ENCODE measurements around the gene OGFR.

Gene OGFR

DNA sequence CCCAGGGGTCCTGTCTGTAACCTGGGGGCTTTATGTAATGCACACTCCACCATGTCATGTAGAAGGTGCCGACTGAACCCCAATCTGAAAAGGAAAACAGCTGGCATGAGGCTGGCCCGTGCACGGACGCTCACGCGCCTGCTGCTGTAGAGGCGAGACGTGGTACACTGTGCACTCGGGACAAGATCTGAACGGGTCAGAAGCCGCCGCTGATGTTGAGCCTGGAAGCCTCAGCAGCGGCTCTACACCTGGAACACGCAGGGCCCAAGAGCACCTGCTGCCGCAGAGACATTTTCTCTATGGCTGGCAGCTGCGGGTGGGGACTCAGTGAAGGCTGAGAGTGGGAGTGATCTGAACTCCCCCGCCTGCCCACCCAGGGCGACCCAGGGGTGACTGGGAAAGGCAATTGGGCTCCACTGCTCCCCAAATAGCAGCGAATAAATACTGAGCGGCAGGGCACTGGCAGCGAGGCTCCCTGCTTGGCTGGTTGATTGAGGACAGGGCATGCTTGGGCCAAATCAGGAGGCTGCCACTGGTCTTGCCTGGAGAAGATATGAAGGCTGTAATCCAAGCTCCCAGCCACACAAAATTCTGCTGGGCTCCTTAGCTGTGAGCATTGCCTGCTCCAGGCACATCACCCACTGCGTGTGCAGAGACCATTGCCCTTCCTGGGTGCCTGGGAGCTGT is 2.5 kb upstream of the OGFR start:
- DNase-seq: no peak

DNA sequence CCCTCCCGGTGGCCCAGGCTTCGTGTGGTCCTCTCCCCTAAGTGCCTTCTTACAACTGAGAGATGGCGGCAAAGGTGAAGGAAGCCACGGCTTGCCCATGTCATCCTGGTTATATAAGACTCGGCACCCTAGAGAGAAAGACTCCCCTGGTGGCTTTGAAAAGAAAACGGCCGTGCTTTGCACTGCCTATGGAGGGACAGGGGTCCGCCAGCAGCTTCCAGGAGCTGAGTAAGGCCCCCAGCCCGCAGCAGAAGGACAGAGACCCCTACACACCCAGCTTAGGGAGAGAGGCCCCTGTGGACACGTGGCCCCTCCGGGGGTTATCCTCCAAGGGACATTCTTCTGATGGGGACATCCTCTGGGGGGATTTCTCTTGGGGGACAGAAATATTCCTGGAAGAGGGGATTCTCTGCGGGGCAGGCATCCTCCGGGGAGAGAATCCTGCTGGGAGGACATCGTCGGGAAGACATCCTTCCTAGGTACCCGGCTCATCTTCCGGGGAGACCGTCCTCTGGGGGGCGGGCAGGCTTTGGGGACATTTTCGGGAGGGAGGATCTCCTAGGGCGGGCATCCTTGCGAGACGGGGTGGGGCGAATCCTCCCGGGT is 511 bp upstream of the OGFR start:
- DNase-seq: no peak

DNA sequence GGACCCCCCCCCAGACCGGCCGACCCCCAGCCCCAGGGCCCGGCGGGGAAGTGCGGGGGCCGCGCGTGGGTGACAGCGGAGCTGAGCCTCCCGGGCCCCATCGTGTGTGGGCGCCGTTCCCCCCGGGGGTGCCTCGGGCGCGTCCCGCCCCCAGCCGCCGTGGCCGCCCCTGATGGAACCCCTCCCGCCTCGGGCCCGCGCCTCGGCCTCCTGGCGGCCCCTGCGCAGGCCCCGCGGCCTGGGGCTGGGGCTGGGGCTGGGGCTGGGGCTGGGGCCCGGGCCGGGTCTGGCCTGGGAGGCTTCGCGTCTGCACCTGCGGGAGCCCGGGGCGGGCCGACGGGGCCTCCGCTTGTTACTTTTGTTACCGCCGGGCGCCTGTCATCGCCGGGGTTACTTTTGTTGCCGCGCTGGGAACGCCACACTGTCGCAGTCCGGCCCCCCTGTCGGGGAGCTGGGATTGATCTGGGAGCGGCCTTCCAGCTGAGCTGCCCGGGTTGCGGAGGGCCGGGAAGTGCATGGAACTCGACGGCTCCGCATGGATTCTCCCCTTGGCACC is 598 bp downstream of the OGFR start:
- DNase-seq: no peak

DNA sequence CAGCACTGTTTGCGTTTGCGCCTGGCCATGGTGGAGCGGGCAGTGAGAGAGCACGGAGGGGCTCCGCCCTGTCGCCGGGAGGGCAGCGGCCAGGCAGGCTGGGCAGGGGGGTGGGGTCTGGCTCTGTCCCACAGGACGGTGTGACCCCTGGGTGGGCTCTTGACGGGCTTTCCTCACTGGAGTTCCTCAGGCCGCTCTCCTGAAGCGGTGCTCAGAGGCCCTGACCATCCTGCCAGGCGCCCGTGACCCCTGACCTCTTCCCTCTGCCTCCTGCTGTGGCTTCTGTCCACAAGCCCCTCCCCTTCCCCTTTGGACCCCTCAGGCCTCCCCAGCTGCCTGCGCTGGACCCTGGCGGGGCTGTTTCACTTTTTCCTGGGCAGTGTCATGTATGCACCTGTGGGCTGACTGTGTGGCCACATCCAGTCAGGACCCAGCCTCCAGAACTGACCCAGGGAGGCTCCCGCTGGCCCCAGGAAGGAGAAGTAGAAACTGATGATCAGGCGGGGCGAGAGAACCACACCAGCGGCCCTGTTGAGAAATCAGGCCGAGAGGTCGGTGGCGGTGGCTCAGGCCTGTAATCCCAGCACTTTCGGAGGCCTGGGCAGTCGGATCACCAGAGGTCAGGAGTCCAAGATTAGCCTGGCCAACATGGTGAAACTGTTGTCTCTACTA is 1.2 kb downstream of the OGFR start:
- DNase-seq: no peak

DNA sequence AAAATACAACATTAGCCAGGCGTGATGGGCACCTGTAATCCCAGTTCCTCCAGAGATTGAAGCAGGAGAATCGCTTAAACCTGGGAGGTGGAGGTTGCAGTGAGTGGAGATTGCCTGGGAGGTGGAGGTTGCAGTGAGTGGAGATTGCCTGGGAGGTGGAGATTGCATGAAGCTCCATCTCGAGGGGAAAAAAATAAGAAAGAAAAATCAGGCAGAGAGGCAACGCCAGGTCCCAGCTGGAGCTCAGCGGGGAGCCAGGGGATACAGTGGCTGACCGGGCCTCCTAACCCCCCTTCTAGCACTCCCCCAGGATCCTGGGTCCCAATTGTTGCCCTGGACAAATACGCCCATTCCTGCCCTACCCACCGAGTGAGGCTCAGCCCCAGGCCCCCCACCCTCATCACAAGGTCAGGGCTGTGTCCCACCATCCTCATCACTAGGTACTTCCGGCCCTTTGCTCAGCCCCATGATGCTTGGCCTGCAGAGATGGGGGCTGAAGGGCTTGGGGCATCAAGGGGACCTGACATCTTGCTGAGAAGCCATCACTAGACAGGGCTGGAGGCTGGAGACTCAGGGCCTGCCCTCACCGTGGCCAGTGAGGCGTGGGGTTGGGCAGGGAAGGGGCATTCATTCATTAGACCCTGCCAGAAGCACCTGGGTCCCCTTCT is 1.9 kb downstream of the OGFR start:
- DNase-seq: no peak

DNA sequence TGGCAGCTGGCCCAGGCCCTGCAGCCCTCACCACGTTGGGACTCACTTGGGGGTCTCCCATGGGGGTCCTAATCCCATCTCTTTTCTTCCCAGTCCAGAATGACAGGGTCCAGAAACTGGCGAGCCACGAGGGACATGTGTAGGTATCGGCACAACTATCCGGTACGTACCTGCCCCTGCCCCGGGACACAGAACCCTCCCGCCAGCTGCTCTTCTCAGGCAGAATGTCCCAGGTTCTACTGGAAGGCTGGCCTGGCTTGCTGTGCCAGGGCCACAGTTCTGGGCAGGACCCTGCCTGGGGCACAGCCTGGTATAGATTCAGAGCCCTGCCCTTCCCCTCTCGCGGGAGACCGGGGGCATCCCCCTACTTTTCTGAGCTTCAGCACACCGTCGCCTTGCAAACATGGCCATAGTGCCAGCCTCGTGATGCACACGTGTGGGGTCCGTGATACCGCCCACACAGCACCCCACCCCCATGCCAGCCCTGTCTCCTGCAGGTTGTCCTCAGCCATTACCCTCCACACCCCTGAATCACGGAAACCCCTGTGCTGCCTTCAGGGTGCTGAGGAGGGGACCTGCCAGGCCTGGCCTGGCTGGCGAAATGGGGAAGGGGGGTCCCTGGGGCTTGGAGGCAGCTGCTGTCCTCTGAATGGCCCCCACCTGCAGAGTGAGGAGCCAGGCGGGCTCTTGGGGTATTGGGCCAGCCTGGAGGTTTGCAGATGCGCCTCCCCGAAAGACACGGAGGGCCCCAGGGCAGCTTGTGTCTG is 3.0 kb downstream of the OGFR start:
- DNase-seq: no peak

DNA sequence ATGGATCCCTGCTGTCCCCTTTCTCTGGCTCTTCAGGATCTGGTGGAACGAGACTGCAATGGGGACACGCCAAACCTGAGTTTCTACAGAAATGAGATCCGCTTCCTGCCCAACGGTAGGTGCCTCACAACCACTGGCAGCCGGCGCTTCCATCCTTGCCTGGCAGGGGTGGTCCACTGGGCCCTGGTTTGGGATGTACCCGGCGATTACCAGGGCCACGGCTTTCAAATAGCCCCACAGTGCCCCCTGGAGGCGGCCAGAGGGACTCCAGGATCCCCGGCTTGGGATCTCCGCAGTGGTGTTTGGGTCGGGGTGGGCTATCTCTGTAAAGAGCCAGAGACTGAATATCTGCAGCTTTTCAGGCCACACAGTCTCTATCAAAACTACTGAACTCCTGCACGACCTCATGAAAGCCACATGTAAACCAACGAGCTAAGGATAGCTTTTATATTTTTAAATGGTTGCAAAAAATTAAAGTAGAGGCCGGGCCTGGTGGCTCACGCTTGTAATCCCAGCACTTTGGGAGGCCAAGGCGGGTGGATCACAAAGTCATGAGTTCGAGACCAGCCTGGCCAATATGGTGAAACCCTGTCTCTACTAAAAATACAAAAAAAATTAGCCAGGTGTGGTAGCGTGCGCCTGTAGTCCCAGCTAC is 3.7 kb downstream of the OGFR start:
- DNase-seq: peak; percentile 85

DNA sequence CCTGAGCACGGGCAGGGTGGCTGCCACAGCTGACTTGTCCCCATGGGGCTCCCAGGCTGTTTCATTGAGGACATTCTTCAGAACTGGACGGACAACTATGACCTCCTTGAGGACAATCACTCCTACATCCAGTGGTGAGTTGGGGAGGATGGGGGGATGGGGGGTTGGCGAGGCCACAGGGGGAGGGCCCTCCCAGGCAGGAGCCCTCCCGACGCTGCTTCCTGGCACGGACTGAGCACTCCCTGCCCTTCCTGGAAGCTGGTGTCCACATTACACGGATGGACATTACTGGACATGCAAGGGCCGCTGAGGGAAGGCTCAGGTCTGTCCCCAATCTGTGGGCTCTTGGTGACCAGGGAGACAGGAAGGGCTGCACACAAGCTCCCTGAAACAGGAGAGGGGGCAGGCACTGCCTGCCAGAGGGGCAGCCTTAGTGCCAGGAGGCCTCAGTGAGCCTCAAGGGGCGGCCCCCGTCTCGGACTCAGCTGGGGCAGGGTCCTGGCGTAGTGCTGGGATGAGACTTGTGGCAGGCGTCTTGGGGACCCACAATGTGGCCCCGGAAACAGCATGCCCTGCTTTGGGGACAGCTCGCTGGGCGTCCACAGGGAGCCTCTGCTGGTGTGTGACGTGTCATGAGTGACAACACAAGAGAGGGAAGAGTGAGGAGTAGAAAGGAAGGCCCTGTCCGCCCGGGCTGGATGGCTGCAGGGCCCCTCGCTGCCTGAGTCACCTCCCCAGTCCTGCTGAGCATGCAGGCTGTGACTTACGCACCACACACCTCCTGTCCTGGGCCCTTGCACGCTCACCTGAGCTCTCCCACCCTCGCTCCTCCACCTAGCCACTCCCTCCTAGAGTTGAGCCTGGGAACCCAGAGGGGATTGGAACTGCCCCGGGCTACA is 5.1 kb downstream of the OGFR start:
- no peak for DNase-seq

DNA sequence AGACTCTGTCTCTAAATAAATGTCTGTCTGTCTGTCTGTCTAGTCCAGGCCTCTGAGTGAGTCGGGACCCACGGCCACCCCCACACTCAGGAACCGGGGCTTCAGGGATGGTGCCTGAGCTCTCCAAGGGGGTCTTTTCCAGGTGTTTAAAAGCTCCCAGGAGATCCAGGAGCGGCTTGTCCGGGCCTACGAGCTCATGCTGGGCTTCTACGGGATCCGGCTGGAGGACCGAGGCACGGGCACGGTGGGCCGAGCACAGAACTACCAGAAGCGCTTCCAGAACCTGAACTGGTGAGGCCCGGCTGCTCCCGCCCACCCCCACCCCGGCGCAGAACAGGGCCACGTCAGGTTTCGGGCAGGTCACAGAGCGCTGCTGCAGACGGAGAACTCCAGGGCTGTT is 6.7 kb downstream of the OGFR start:
- no peak for DNase-seq

DNA sequence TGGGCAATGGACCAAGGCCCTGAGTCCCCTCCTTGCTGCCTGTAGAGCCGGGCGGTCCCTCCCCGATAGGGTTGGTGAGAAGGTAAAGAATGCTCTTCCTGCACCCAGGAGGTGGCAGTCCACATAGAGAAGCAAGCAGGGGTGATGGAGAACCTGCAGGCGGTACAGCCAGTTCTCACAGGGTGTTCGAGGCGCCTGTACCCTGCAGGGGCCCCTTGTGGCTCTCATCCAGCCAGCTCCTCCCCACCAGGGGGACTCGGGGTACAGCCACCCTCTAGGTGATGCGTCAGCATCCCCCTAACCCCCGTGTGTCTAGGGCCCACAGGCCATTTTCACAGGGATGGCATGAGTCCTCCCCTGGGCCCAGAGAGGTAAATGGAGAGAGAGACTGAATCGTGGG is 7.1 kb downstream of the OGFR start:
- no peak for DNase-seq

DNA sequence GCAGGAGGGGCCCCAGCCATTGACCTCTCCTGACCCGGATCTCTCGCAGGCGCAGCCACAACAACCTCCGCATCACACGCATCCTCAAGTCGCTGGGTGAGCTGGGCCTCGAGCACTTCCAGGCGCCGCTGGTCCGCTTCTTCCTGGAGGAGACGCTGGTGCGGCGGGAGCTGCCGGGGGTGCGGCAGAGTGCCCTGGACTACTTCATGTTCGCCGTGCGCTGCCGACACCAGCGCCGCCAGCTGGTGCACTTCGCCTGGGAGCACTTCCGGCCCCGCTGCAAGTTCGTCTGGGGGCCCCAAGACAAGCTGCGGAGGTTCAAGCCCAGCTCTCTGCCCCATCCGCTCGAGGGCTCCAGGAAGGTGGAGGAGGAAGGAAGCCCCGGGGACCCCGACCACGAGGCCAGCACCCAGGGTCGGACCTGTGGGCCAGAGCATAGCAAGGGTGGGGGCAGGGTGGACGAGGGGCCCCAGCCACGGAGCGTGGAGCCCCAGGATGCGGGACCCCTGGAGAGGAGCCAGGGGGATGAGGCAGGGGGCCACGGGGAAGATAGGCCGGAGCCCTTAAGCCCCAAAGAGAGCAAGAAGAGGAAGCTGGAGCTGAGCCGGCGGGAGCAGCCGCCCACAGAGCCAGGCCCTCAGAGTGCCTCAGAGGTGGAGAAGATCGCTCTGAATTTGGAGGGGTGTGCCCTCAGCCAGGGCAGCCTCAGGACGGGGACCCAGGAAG is 7.7 kb downstream of the OGFR start:
- no peak for DNase-seq

DNA sequence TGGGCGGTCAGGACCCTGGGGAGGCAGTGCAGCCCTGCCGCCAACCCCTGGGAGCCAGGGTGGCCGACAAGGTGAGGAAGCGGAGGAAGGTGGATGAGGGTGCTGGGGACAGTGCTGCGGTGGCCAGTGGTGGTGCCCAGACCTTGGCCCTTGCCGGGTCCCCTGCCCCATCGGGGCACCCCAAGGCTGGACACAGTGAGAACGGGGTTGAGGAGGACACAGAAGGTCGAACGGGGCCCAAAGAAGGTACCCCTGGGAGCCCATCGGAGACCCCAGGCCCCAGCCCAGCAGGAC is 8.2 kb downstream of the OGFR start:
- no peak for DNase-seq

DNA sequence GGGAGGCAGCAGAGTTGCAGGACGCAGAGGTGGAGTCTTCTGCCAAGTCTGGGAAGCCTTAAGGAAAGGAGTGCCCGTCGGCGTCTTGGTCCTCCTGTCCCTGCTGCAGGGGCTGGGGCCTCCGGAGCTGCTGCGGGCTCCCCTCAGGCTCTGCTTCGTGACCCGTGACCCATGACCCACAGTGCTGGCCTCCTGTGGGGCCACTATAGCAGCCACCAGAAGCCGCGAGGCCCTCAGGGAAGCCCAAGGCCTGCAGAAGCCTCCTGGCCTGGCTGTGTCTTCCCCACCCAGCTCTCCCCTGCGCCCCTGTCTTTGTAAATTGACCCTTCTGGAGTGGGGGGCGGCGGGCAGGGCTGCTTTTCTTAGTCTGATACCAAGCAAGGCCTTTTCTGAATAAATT is 9.0 kb downstream of the OGFR start:
- no peak for DNase-seq

DNA sequence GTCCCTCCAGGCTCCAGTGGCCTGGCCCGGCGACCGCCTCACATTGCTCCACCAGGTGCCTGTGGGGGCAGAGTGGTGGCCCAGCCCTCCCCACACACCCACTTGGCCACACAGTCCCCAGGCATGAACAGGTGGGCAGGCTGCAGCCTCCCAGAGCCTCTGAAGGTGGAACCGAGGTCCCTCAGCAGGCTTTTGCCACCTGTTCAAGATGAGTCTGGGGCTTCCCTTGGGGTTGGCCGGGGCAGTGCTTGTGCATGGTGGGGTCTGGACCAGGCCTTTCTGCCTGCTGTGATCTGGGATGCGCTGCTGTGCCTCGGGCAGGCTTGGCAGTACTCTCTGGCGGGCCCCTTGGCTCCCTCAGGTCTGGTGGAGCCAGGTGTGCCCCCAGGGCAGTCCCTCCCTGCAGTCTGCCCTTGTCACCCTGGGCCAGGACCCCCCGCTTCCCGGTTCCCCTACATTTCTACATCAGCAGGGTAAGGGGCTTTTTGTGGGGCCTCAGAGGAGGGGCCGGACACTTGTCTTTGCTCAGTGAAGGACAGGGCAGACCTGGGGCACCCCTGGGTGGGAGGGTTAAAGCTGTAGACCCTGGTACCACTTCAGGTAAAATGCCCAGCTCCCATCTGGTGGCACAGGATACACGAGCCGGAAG is 9.5 kb downstream of the OGFR start:
- DNase-seq: no peak

DNA sequence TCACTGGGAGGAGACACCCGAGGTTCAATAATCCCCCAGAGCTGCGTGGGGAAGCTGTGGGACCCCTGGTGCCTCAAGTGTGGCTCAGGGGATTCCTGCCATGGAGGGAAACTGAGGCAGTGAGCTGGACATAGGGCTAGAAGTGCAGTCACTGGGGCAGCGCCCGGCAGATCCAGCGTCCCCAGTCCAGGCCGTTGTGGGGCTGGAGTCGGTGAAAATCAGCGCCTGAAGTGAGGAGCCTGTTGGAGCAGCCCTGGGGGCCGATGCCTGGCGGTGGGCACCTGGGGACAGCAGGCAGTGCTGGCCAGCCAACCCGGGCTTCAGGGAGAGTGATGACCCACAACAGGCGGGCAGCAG is 10.1 kb downstream of the OGFR start:
- DNase-seq: no peak

DNA sequence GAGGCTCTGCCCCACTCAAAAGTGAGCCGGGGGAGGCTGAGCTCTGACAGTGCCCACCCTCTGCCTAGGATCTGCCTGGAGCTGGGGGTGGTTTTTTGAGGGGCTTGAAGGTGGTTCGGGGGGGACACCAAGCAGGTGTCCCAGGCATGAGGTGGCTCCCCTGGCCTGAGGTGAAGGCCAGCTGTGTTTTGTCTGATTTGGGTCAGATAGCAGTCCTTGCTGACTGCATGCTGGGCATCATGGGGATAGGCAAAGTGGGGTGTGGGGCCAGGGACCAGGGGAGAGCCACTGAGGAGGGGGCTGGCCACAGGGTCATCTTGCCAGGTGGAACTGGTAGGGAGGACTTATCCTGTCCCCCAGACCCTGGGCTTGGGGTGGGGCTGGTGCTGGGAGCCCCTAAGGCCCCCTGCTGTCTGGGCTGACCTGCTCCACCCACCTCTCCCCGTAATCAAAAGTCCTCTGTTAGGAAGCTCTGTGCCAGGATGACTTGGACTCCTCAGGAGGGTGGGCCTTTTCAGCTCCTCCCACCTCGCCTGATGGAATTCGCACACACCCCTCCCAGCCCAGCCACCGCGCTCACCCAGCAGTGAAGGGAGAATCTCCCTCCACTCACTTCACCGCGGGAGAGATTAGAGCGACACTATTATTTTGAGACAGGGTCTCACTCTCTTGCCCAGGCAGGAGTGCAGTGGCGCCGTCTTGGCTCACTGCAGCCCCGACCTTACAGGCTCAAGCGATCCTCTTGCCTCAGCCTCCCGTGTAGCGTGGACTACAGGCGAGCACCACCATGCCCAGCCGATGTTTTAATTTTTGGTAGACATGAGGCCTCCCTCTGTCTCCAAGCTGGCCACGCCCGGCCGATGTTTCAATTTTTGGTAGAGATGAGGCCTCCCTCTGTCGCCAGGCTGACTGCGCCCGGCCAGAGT is 10.7 kb downstream of the OGFR start:
- no peak for DNase-seq

DNA sequence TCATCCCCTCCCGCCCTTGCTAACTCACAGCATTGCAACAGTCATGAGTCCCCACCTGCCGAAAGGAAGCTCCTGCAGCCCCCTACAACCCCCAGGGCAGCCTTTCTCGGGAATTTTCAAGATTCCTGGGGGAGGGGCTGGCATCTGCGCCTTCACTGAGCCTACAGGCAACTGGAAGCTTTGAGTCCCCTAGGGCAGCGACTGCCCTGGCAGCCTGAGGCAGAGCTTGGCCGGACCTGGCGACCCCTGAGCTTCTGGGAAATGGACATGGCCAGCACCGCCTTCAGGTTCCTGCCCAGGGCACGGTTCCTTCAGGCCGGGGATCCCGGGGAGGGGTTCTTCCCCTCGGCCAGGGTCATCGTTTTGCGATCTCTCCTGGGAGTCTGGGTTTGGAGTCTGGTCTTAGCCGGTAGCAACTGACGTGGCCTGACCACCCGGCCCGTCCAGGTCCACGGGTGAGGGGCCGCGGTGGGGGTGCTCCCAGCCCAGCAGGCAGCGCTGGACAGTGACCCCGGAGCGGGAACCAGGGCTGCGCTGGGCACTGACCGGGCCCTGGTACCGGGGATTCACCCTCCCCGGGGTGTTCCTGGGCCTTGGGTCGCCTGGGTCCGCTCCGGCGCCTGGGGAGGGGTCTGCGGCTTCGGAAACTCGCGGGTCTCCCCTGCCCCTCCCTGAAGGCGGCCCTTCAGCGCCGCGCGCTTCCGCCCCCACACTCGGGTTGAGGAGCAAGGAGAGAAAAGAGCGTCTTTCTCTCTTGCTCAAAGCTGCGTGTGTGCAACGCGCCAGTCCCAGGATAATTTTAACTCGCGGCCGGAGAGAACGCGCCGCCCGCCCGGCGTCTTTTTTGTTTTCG is 11.6 kb downstream of the OGFR start:
- DNase-seq: no peak

All from right forelimb (tissue), 1 donor.